ENCODE measurements around the gene LAMA3.

Gene LAMA3

GRCh38 chr18:23861805-23862470 lies 172.7 kb downstream of the LAMA3 start:
- H3K27ac ChIP-seq (ENCODE audit: low read length), result no peak overlapping the region
- H3K27me3 ChIP-seq (ENCODE audit: control insufficient read depth, insufficient read depth, low read length), result no peaks in the 10 kb centered on the region
- no peaks in the 10 kb centered on the region for H3K9me3 ChIP-seq (ENCODE audit: control insufficient read depth, low read depth, low read length)
- no peaks in the 10 kb centered on the region for H3K36me3 ChIP-seq (ENCODE audit: control insufficient read depth, low read depth, low read length)
- peaks cover 16% of the 10 kb centered on the region for H3K4me1 ChIP-seq (ENCODE audit: control insufficient read depth, low read depth, low read length)
- H3K9ac ChIP-seq (ENCODE audit: low read length), result no peak overlapping the region
- H3K4me3 ChIP-seq (ENCODE audit: low read length), result no peak overlapping the region

- no peak overlapping the region for H3K4me3 ChIP-seq (ENCODE audit: low read length)
- no peak overlapping the region for H3K9ac ChIP-seq (ENCODE audit: low read length)
- peaks cover 16% of the 10 kb centered on the region for H3K4me1 ChIP-seq (ENCODE audit: control insufficient read depth, low read depth, low read length)
- no peaks in the 10 kb centered on the region for H3K36me3 ChIP-seq (ENCODE audit: control insufficient read depth, low read depth, low read length)
- H3K27ac ChIP-seq (ENCODE audit: low read length), result no peak overlapping the region
- no peaks in the 10 kb centered on the region for H3K9me3 ChIP-seq (ENCODE audit: control insufficient read depth, low read depth, low read length)
- no peaks in the 10 kb centered on the region for H3K27me3 ChIP-seq (ENCODE audit: control insufficient read depth, insufficient read depth, low read length)
Observed at GRCh38 chr18:23864624-23865023, 175.4 kb downstream of the LAMA3 start.

GRCh38 chr18:23867006-23867405 lies 177.8 kb downstream of the LAMA3 start:
- no peak overlapping the region for H3K9ac ChIP-seq (ENCODE audit: low read length)
- H3K4me1 ChIP-seq (ENCODE audit: control insufficient read depth, low read depth, low read length), result peaks cover 8% of the 10 kb centered on the region
- H3K36me3 ChIP-seq (ENCODE audit: control insufficient read depth, low read depth, low read length), result no peaks in the 10 kb centered on the region
- H3K9me3 ChIP-seq (ENCODE audit: control insufficient read depth, low read depth, low read length), result no peaks in the 10 kb centered on the region
- H3K27me3 ChIP-seq (ENCODE audit: control insufficient read depth, insufficient read depth, low read length), result no peaks in the 10 kb centered on the region
- no peak overlapping the region for H3K27ac ChIP-seq (ENCODE audit: low read length)
- no peak overlapping the region for H3K4me3 ChIP-seq (ENCODE audit: low read length)

- Histone ChIP-seq H3K27ac (ENCODE audit: low read length) (no peak overlapping the region), H3K27me3 (ENCODE audit: control insufficient read depth, insufficient read depth, low read length) (no peaks in the 10 kb centered on the region), H3K9me3 (ENCODE audit: control insufficient read depth, low read depth, low read length) (no peaks in the 10 kb centered on the region), H3K4me3 (ENCODE audit: low read length) (no peak overlapping the region), H3K9ac (ENCODE audit: low read length) (no peak overlapping the region), H3K4me1 (ENCODE audit: control insufficient read depth, low read depth, low read length) (no peaks in the 10 kb centered on the region), H3K36me3 (ENCODE audit: control insufficient read depth, low read depth, low read length) (no peaks in the 10 kb centered on the region)
Observed at GRCh38 chr18:23868136-23868785, 179.0 kb downstream of the LAMA3 start.

- H3K9ac ChIP-seq (ENCODE audit: low read length), result no peak overlapping the region
- no peaks in the 10 kb centered on the region for H3K9me3 ChIP-seq (ENCODE audit: control insufficient read depth, low read depth, low read length)
- no peak overlapping the region for H3K4me3 ChIP-seq (ENCODE audit: low read length)
- H3K27ac ChIP-seq (ENCODE audit: low read length), result no peak overlapping the region
- no peaks in the 10 kb centered on the region for H3K4me1 ChIP-seq (ENCODE audit: control insufficient read depth, low read depth, low read length)
- no peaks in the 10 kb centered on the region for H3K36me3 ChIP-seq (ENCODE audit: control insufficient read depth, low read depth, low read length)
- no peaks in the 10 kb centered on the region for H3K27me3 ChIP-seq (ENCODE audit: control insufficient read depth, insufficient read depth, low read length)
Observed at GRCh38 chr18:23870676-23871380, 181.6 kb downstream of the LAMA3 start.

GRCh38 chr18:23871410-23871809 lies 182.2 kb downstream of the LAMA3 start:
- Histone ChIP-seq H3K4me1 (ENCODE audit: control insufficient read depth, low read depth, low read length) (no peaks in the 10 kb centered on the region), H3K36me3 (ENCODE audit: control insufficient read depth, low read depth, low read length) (no peaks in the 10 kb centered on the region), H3K27ac (ENCODE audit: low read length) (no peak overlapping the region), H3K27me3 (ENCODE audit: control insufficient read depth, insufficient read depth, low read length) (no peaks in the 10 kb centered on the region), H3K9me3 (ENCODE audit: control insufficient read depth, low read depth, low read length) (no peaks in the 10 kb centered on the region), H3K4me3 (ENCODE audit: low read length) (no peak overlapping the region), H3K9ac (ENCODE audit: low read length) (no peak overlapping the region)

- H3K4me3 ChIP-seq (ENCODE audit: low read length), result no peak overlapping the region
- no peaks in the 10 kb centered on the region for H3K36me3 ChIP-seq (ENCODE audit: control insufficient read depth, low read depth, low read length)
- no peak overlapping the region for H3K27ac ChIP-seq (ENCODE audit: low read length)
- no peaks in the 10 kb centered on the region for H3K4me1 ChIP-seq (ENCODE audit: control insufficient read depth, low read depth, low read length)
- H3K27me3 ChIP-seq (ENCODE audit: control insufficient read depth, insufficient read depth, low read length), result no peaks in the 10 kb centered on the region
- no peak overlapping the region for H3K9ac ChIP-seq (ENCODE audit: low read length)
- no peaks in the 10 kb centered on the region for H3K9me3 ChIP-seq (ENCODE audit: control insufficient read depth, low read depth, low read length)
Observed at GRCh38 chr18:23872701-23873550, 183.7 kb downstream of the LAMA3 start.

- Histone ChIP-seq H3K27me3 (ENCODE audit: control insufficient read depth, insufficient read depth, low read length) (no peaks in the 10 kb centered on the region), H3K36me3 (ENCODE audit: control insufficient read depth, low read depth, low read length) (no peaks in the 10 kb centered on the region)
Observed at GRCh38 chr18:23875966-23876895, 187.0 kb downstream of the LAMA3 start.

GRCh38 chr18:23876921-23877320 lies 187.7 kb downstream of the LAMA3 start:
- no peaks in the 10 kb centered on the region for H3K9me3 ChIP-seq (ENCODE audit: control insufficient read depth, low read depth, low read length)
- H3K27me3 ChIP-seq (ENCODE audit: control insufficient read depth, insufficient read depth, low read length), result no peaks in the 10 kb centered on the region
- no peak overlapping the region for H3K27ac ChIP-seq (ENCODE audit: low read length)
- H3K9ac ChIP-seq (ENCODE audit: low read length), result no peak overlapping the region
- H3K36me3 ChIP-seq (ENCODE audit: control insufficient read depth, low read depth, low read length), result no peaks in the 10 kb centered on the region
- H3K4me3 ChIP-seq (ENCODE audit: low read length), result no peak overlapping the region
- no peaks in the 10 kb centered on the region for H3K4me1 ChIP-seq (ENCODE audit: control insufficient read depth, low read depth, low read length)

More at GRCh38 chr18:23875966-23876895, 187.0 kb downstream of the LAMA3 start:
- no peak overlapping the region for H3K4me3 ChIP-seq (ENCODE audit: low read length)
- no peaks in the 10 kb centered on the region for H3K4me1 ChIP-seq (ENCODE audit: control insufficient read depth, low read depth, low read length)
- H3K9me3 ChIP-seq (ENCODE audit: control insufficient read depth, low read depth, low read length), result no peaks in the 10 kb centered on the region
- no peak overlapping the region for H3K9ac ChIP-seq (ENCODE audit: low read length)
- H3K27ac ChIP-seq (ENCODE audit: low read length), result no peak overlapping the region

GRCh38 chr18:23877371-23877770 lies 188.1 kb downstream of the LAMA3 start:
- H3K9me3 ChIP-seq (ENCODE audit: control insufficient read depth, low read depth, low read length), result no peaks in the 10 kb centered on the region
- no peak overlapping the region for H3K27ac ChIP-seq (ENCODE audit: low read length)
- H3K4me1 ChIP-seq (ENCODE audit: control insufficient read depth, low read depth, low read length), result no peaks in the 10 kb centered on the region
- H3K4me3 ChIP-seq (ENCODE audit: low read length), result no peak overlapping the region
- H3K36me3 ChIP-seq (ENCODE audit: control insufficient read depth, low read depth, low read length), result no peaks in the 10 kb centered on the region
- no peak overlapping the region for H3K9ac ChIP-seq (ENCODE audit: low read length)
- H3K27me3 ChIP-seq (ENCODE audit: control insufficient read depth, insufficient read depth, low read length), result no peaks in the 10 kb centered on the region
